H1 (cell line): ENCODE data around the gene WBP11. TPM values are rescaled to one million over a fixed set of nuclear protein-coding genes. Genes with fewer than 3 reads are reported as not detected.

ENCODE experiments used
- BACH1 ChIP-seq: IDR thresholded peaks from 2 replicates; pipeline ENCODE4 v1.6.1; 2012; ENCODE audit warnings: low read length, improper control_type of control experiment
- CTCF ChIP-seq, 3 experiments: IDR thresholded peaks; 1 replicate in 2 of 3; 2 replicates in 1 of 3; pipeline versions ENCODE4 v1.5.1 to v1.6.1; 2011; ENCODE audit warnings: low read length in 3 of 3, mild to moderate bottlenecking in 3 of 3, inconsistent platforms in 2 of 3, low read depth in 1 of 3, moderate library complexity in 1 of 3; ENCODE audit not compliant: insufficient read depth in 1 of 3; ENCODE audit errors: control extremely low read depth in 1 of 3
- SP1 ChIP-seq: IDR thresholded peaks from 2 replicates; pipeline ENCODE4 v1.6.1; 2011; ENCODE audit warnings: low read depth, low read length
- SRF ChIP-seq: IDR thresholded peaks from 2 replicates; pipeline ENCODE4 v1.6.1; 2011; ENCODE audit warnings: mild to moderate bottlenecking, low read depth, low read length, moderate library complexity
- polyA plus RNA-seq, 7 experiments: library from polyadenylated mRNA; depleted of rRNA in 3 of 7; stranded (reverse) in 5 of 7; unstranded in 2 of 7; fragments of >200 nt in 5 of 7; fragments of 200-250 nt in 2 of 7; gene quantifications; 1 replicate in 5 of 7; 2 replicates in 1 of 7; 4 replicates in 1 of 7; pipeline versions ENCODE4 v1.2.1 to v1.2.3, GENCODE V29; 2011 to 2013; ENCODE audit warnings: missing spikeins in 2 of 7, mixed read lengths in 2 of 7
- total RNA-seq: library from RNA; stranded (reverse); fragmentation: NEBNext Ultra II Directional; extraction: Animal tissue kit (Norgen Biotek cat#: 25700); gene quantifications from 2 replicates; pipeline ENCODE4 v1.2.1, GENCODE V29; 2021

Gene WBP11
- total and polyA plus RNA-seq, 2 of the 8 experiments (the other 6 are each of a cell fraction or from before 2014, with no cell fraction given), result 22.1 to 134 TPM

GRCh38 chr12:14824012-14824634 lies 20.8 kb upstream of the WBP11 start (continued):
- TF ChIP-seq CTCF (IDR thresholded peaks at IDR 0.05; ENCODE audit: control extremely low read depth in 1 of 3, insufficient read depth in 1 of 3, low read depth in 1 of 3, low read length in 3 of 3) (no peak), BACH1 (no peak), SP1 (no peak), SRF (no peak)
